G401 (cell line): ENCODE measurements around the gene TRIM2. TPM values are rescaled to one million over a fixed set of nuclear protein-coding genes. Genes with fewer than 3 reads are reported as not detected.

Experiments
- DNase-seq: peaks from one replicate; pipeline ENCODE4 v3.0.0-alpha.2; 2015; ENCODE audit warnings: low spot score
- in situ Hi-C: cut with HindIII; loops from 2 replicates; pipeline ENCODE4 v1.10.0; 2016; ENCODE audit warnings: low sequenced_read_pairs, mixed read lengths
- total RNA-seq: library from RNA; depleted of rRNA; stranded (reverse); fragments of >200 nt; shearing (Covaris generic); gene quantifications from 2 replicates; pipeline ENCODE4 v1.2.3, GENCODE V29; 2014

Gene TRIM2
- total RNA-seq, 1 experiment from 2014 or later: 0.44 TPM

DNA sequence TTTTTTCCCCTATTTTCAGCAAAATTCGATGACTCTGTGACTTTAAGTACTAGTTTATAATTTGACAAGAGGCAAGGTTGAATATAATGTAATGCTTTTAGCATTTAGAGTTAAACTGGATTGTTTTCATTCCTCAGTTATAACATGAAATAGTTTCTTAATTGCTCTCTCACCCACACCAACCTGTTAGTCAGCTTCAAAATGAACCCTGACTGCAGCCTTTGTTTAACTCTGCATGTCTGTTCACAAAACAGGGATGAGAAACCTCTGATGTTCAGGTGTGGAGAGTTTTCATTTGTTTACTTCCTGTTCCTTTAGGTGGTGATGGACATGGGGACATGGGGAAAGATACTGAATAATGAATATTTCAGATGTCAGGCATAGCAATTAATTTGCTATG, 90.4 kb downstream of the TRIM2 start:
- no peak for DNase-seq
- in situ Hi-C loops: no loop called here

DNA sequence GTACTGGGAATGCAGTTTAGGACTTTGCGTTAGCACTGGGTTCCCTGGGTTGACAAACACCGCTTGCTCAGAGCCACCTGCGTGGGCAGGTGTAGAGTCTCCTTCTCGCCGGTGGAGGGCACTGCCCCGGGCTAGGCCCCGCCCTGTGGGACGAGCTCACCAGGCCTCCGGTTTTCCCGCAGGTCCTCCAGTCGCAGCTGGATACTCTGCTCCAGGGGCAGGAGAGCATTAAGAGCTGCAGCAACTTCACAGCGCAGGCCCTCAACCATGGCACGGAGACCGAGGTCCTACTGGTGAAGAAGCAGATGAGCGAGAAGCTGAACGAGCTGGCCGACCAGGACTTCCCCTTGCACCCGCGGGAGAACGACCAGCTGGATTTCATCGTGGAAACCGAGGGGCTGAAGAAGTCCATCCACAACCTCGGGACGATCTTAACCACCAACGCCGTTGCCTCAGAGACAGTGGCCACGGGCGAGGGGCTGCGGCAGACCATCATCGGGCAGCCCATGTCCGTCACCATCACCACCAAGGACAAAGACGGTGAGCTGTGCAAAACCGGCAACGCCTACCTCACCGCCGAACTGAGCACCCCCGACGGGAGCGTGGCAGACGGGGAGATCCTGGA, 91.0 kb downstream of the TRIM2 start:
- in situ Hi-C loops: no loop called here
- DNase-seq: no peak

GRCh38 chr4:153296040-153296823, 92.0 kb downstream of the TRIM2 start:
- in situ Hi-C loops: no loop called here

DNA sequence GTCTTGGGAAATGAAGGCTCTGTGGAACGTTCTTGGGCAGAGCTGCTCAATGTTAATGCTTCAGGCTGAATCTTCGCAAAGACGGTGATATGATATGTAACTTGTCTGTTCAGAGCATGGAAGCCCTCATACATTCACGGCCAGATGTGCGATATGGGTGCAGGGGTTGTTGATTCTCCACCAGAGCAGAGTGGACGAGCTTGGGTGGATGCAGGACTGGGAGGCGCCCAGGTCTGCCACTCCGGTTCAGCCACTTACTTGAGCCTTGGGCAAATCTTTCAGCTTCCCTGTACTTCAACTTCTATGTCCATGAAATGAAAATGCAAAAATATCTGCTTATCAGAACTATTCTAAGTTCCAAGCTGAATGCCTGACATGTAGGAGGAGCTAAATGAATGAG, 92.9 kb downstream of the TRIM2 start:
- in situ Hi-C loops: no loop called here
- no peak for DNase-seq

More at GRCh38 chr4:153296040-153296823, 92.0 kb downstream of the TRIM2 start:
- DNase-seq: no peak

DNA sequence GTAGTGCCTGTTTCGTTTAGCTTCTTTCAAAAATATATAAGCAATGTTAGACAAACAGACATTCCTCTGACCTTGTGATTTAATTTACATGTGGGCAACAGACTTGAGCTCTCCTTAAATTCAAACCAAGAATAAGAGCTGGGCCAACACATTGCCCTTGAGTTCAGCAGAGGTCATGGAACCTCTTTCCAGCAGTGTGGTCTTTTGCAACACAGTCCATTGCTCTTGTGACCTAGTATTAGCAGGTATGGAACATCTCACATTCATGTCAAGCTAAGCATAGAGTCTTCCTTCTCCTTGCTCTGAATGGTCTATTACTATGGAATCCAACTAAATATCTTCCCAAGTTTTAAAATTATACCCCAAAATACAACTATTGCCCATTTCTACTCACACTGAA, 106.5 kb downstream of the TRIM2 start:
- DNase-seq: no peak
- in situ Hi-C loops: no loop called here

DNA sequence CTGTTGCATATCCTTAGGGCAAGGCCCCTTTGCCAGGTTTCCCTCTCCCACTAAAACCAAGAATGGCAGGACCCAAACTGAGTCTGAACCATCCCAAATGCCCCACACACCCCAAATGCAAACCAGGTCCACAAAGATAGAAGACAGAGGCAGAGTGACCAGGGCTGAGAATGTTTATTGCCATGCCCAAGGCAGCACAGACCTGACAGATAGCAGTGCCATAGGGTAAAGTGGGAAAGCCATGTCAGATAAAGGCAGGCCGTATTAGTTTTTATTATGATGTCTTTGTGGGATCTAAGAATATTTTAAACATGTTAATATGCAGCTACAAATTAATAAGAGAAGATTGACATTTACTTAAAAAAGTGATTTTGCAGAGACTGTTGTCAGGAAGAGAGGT, 110.7 kb downstream of the TRIM2 start:
- peak; percentile 27 for DNase-seq
- in situ Hi-C loops: no loop called here

- peak; percentile 74 for DNase-seq
- in situ Hi-C loops: no loop called here
Measured at GRCh38 chr4:153318696-153319320, 114.6 kb downstream of the TRIM2 start.

GRCh38 chr4:153322791-153323190, 118.5 kb downstream of the TRIM2 start:
- DNase-seq: no peak
- in situ Hi-C loops: no loop called here

DNA sequence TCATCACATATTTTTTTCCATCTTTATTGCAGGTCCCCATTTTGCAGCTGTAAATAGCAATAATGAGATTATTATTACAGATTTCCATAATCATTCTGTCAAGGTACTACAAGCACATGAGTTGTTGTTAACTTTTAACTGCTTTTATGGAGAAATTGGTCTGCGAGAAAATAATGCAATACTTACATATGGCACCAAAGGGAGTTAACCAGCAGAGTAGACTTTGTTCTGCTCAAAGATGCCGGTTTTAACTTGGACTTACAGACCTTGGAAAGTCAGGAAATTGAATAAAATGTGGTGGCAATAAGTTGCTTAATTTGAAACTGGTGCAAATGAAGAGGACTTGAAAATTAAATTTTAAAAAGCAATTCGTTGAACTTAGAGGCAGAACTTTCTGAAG, 119.8 kb downstream of the TRIM2 start:
- in situ Hi-C loops: no loop called here
- no peak for DNase-seq

DNA sequence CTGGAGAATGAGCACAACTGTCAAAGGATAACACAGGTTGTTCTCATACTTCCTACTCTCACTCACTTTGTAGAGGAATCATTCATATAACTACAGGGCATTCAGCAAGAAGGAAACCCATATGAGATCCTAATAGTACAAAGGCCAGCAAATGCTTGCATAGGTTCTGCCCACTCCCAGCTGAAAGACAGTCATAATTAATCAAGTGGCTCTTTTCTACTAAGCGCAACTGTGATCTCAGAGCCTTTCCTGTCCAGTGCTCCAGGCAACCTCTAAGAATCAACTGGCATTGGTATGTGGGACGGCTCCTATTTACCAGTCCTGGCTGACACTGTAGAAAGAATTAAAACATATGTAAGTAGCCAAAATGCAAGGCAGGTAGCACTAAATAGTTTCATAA, 121.3 kb downstream of the TRIM2 start:
- in situ Hi-C loops: no loop called here
- no peak for DNase-seq

DNA sequence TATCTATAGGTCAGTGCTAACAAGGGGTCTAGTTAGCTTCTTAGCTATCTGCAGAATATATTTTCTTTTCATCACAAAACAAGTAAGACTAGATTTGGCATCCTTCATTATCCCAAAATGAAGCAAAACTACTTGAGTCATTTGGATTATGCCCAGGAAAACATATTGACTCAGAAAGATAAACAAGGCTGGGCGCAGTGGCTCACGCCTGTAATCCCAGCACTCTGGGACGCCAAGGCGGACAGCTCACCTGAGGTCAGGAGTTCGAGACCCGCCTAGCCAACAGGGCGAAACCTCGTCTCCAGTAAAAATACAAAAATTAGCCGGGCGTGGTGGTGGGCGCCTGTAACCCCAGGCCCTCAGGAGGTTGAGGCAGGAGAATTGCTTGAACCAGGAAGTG, 122.3 kb downstream of the TRIM2 start:
- in situ Hi-C loops: no loop called here
- no peak for DNase-seq

GRCh38 chr4:153327247-153327646, 123.0 kb downstream of the TRIM2 start:
- in situ Hi-C loops: no loop called here
- DNase-seq: no peak

DNA sequence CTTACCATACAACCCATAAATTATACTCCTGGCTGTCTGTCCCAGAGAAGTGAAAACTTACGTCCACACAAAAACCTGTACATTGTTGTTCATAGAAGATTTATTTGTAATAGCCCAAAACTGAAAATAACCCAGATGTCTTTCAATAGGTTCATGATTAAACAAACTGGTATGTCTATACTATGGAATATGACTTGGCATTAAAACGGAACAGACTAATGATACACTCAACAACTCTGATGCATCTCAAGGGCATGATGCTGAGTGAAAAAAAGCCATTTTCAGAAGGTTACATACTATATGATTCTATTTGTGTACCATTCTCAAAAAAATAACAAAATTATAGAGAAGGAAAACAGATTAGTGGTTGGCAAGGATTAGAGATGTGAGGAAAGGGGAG, 128.7 kb downstream of the TRIM2 start:
- no peak for DNase-seq
- in situ Hi-C loops: no loop called here

DNA sequence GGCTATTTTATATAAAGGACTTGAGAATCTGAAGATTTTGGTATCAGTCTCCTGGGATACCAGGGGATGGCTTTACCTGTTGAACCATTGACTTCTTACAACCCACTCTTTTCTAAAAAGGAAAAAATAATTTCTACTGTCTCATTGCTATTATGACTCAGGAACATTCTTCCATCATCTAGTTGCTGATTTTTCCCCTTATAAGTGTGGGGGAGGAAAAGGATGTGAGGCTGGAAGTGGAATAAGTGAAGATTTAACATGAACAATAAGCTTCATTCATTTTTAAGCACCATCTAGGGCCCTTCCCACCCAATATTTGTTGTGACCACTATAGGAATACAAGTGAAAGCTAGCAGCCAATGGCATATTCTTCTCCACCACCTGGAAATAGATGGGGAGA, 129.6 kb downstream of the TRIM2 start:
- no peak for DNase-seq
- in situ Hi-C loops: no loop called here

DNA sequence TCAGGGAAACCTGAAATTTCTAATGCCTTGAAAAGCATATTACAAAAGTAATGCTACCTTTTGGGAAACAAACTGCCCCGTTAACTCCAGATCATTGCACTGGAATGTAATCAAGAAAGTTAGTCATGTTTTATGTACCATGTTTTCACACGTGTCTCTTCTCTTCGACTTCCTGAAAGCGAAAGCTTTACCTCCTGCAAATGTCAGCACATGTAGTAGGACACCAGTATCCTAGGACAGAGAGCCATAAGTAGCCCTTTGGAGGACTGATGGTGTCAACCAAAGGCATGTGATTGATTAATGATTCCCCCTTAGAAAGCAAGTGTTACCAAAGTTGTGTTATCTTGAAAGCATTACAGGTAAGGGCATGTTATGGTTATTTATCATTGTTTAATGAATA, 131.4 kb downstream of the TRIM2 start:
- no peak for DNase-seq
- in situ Hi-C loops: no loop called here

DNA sequence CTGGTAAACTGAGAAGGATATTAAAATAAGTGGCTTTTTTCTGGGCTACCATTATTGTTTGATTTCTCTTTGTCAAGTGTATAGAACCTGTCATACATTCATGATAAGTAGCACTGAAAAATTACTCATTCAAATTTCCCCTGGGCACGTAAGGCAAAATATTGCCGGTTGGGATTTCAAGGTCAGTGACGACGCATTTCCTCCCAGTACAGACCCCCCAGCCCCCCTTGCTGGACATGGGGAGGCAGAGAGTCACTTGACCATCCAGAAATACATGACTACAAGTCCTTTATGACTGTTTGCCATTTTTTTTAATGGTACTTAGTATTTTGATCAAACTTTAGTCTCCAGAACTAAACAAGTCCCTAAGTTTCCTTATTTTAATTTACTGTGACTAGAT, 133.4 kb downstream of the TRIM2 start:
- in situ Hi-C loops: no loop called here
- no peak for DNase-seq

DNA sequence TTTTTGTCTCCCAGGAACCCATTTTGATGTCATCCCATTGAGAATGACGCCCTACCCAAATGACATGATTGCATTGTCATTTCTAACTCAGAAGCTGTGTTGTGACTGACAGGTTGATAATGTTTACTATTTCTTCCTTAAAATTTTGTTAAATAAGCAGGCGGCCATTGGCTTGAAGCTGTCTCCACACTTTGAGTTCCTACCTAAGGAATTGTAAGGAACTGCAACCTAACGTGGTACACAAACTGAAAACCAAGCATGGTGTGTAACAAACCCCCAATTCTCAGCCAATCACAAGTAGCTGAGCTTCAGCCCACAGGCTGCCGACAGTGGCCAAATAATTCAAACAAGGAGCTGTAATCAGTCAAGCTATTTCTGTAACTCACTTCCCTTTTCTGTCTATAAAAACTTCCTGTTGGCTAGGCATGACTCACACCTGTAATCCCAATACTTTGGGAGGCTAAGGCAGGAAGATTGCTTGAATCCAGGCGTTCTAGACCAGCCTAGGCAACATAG, 137.4 kb downstream of the TRIM2 start:
- DNase-seq: no peak
- in situ Hi-C loops: no loop called here

GRCh38 chr4:153342751-153343552, 138.7 kb downstream of the TRIM2 start:
- no peak for DNase-seq
- in situ Hi-C loops: no loop called here

GRCh38 chr4:153344131-153345011, 140.1 kb downstream of the TRIM2 start, which contains the start of gene MND1:
Gene MND1 (plus strand): TSS chr4:153344688. CDS start chr4:153344738, 50 bp downstream.
- in situ Hi-C loops: no loop called here
- DNase-seq: peak; percentile 75
